ENCODE data around the gene G6PC3. TPM values are rescaled to one million over a fixed set of nuclear protein-coding genes. Genes with fewer than 3 reads are reported as not detected.
A peak's percentile ranks its signal among the peaks of the same experiment; 100 is the strongest.

The G6PC3 gene
- total RNA-seq, 1 donor from 2014 or later = 23.6 TPM

DNA sequence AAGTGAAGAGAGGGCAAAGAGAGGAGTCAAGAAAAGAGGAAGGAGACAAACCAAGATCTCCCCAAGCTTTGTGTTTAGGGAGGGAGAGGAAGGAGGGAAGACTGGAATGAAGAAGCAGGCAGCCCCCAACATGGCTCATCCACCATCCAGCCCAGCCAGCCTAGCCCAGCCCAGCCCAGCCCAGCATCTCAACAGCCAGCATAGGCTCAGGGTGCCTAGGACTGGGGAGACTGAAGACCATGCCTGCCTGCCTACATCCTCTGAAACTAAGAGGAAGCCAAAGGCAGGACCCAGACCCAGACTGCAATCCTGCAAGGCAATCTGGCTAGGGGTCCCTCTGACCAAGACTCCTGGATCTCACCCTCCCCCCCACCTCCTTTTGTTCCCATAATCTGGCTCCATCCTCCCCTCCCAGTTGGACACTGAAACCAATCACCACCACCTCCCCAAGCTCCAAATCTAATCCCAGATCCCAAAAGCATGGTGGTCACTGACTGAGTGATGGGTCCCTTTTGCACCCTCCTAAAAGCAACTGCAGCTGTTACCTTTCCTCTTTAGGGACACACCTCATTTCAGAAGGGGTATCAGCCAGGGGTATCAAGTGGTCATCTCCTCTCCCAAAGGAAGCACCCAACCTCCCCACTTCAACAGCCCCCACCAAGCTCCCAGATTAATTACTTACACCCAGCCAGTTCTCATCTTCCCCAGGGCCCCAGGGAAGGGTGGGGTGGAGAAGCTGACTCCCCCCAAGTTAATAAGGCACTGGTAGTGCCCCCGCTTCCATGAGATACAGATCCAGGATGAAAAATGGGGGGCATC, 51.7 kb downstream of the G6PC3 start:
- DNase-seq (ENCODE audit: low read depth in 2 of 2) = no peak

DNA sequence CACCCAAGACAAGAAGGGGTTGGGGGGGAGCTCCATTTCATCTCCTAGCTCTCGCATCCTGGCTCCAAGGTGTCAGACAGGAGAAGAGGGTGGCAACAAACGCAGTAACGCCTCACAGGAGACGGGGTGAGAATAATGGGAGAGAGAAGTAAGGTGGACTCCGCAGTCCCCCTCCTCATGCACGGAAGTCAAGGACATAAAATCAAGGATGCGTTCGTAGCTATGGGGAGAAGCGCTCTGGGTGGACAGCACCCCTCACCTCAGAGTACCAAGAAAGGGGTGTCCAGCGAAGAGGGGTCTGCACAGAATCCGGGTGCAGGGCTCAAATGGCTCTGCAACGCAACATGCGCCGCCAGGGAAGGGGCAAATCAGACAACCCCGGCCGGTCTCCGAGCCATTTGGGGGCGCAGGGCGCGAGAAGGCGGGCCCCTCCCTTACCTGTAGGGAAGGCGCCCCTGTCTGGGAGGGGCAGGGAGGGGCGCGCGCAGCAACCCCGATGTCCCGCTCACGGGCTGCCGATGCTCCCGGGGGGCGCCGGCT, 52.4 kb downstream of the G6PC3 start:
- DNase-seq (ENCODE audit: low read depth in 2 of 2) = no peak

DNA sequence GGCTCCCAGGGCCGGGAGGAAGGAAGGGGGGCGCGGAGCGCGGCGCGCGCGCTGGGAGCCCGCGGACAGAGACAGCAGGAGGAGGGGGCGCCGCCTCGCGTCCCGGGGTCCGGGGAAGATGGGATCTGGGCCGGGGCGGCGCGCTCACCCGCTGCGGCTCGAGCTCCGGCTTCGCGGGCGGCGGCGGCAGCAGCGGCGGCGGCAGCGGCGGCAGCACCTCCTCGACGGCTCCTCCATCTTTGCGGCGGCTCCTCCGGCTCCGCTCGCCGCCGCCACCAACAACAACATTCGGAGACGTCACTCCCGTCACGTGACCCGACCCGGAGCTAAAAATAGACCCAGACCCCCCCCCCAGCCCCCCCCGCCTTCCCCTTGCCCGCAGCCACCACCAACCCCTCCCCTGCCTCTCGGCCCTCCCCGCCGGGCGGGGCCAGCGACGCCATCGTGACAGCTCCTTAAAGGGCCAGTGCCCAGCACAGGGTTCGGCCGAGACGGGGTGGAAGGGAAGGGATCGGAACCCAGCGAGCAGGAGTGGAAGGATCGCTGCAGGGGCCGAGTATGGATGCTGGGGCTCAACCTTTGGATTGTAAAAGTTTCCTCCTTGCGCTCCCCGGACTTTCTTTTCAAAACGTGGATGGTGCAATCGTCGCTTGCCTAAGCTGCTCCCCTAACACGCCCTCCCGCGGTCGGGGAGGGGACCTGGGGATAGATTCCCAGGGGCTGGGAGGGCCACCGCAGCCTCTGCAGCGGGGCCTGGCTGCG, 53.0 kb downstream of the G6PC3 start, which contains the start of gene HDAC5:
TSS of gene HDAC5 (minus strand) at position 286 of the 762 bp plus-strand sequence. CDS start 6,126 bp downstream, outside the sequence.
- DNase-seq (ENCODE audit: low read depth in 2 of 2) = peak; percentile 81 to 95

DNA sequence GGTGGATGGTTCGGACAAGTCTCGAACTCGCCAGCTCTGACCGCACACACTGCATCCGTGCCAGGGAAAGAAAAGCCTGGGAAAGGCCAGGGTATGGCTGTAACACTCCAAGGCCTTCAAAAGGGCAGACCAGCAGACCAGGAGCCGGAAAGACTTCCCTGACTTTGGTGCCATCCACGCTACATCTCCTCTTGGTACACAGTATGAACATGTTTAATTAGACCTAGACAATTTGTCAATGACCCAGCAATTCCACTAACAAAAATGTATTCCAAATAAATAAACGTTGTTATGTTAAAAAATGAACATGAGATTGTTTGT, 53.5 kb downstream of the G6PC3 start:
- DNase-seq (ENCODE audit: low read depth in 2 of 2) = no peak

Other genes with a start within 250 kb of the G6PC3 start
- 1.3 and 1.4 TPM in 2 replicates for gene MPP3, start 237.6 kb upstream of the G6PC3 start, total RNA-seq
- not detected in 2 replicates for gene CD300LG, start 223.6 kb upstream of the G6PC3 start, total RNA-seq
- gene MPP2, start 163.2 kb upstream of the G6PC3 start, total RNA-seq = 0.13 TPM in 2 replicates
- not detected in 2 replicates for gene PPY, start 128.3 kb upstream of the G6PC3 start, total RNA-seq
- not detected in 2 replicates for gene PYY, start 116.8 kb upstream of the G6PC3 start, total RNA-seq
- 2.0 and 4.9 TPM in 2 replicates for gene NAGS, start 66.1 kb upstream of the G6PC3 start, total RNA-seq
- gene TMEM101, start 55.8 kb upstream of the G6PC3 start, total RNA-seq = 82.8 and 89.0 TPM in 2 replicates
- gene LSM12, start 4.1 kb upstream of the G6PC3 start, total RNA-seq = 22.5 and 25.3 TPM in 2 replicates
- 36.4 and 40.4 TPM in 2 replicates for gene HDAC5, start 52.9 kb downstream of the G6PC3 start, total RNA-seq
- gene HROB, start 71.2 kb downstream of the G6PC3 start, total RNA-seq = 1.3 and 1.6 TPM in 2 replicates
- not detected in 2 replicates for gene ASB16, start 100.0 kb downstream of the G6PC3 start, total RNA-seq
- 25.5 and 36.3 TPM in 2 replicates for gene TMUB2, start 116.2 kb downstream of the G6PC3 start, total RNA-seq
- gene ATXN7L3, start 129.1 kb downstream of the G6PC3 start, total RNA-seq = 28.9 and 39.7 TPM in 2 replicates
- 37.5 and 44.4 TPM in 2 replicates for gene UBTF, start 148.9 kb downstream of the G6PC3 start, total RNA-seq
- not detected in 2 replicates for gene SLC4A1, start 197.4 kb downstream of the G6PC3 start, total RNA-seq
- 0.13 and 0.25 TPM in 2 replicates for gene RUNDC3A, start 237.9 kb downstream of the G6PC3 start, total RNA-seq